Sigmoid colon (tissue), 7 donors: Measurements from ENCODE around the gene GCH1. TPM values are rescaled to one million over a fixed set of nuclear protein-coding genes. Genes with fewer than 3 reads are reported as not detected.
A peak's percentile ranks its signal among the peaks of the same experiment; 100 is the strongest.
"Not testable (repeated sequence)": the region's sequence is repeated elsewhere in the genome, so short reads cannot be mapped to it uniquely, and the experiment has no call there.

Source experiments
- DNase-seq: peaks from one replicate; pipeline ENCODE4 v3.0.0-alpha.2; 2019
- H3K27ac ChIP-seq, 4 donors: fragments of 200-600 bp; sonication (generic); one replicate each; pipeline ENCODE4 v1.5.1; 2016 to 2019; ENCODE audit warnings: mild to moderate bottlenecking in 1 of 4
- H3K27me3 ChIP-seq, 3 donors: fragments of 200-600 bp; sonication (generic); one replicate each; pipeline ENCODE4 v1.5.1; 2019; ENCODE audit warnings: mild to moderate bottlenecking in 1 of 3
- H3K36me3 ChIP-seq, 4 donors: fragments of 200-600 bp; sonication (generic); one replicate each; pipeline ENCODE4 v1.5.1; 2016 to 2019
- H3K4me1 ChIP-seq, 4 donors: fragments of 200-600 bp; sonication (generic); one replicate each; pipeline ENCODE4 v1.5.1; 2017 to 2019
- H3K4me3 ChIP-seq, 4 donors: fragments of 200-600 bp; sonication (generic); one replicate each; pipeline ENCODE4 v1.5.1; 2017 to 2019; ENCODE audit warnings: mild to moderate bottlenecking in 2 of 4, moderate library complexity in 1 of 4
- H3K9me3 ChIP-seq, 4 donors: fragments of 200-600 bp in 3 of 4; sonication (generic) in 3 of 4; one replicate each; pipeline versions ENCODE4 v1.5.1 to v1.6.1; 2013 to 2019
- EP300 ChIP-seq, 4 donors: sonication (generic); formaldehyde crosslinking; IDR thresholded peaks; one replicate each; pipeline ENCODE4 v1.6.1; 2017; ENCODE audit warnings: antibody characterized with exemption in 4 of 4
- POLR2A ChIP-seq, 2 donors: fragments of 450-650 bp; IDR thresholded peaks; one replicate each; pipeline ENCODE4 v1.6.1; 2016; ENCODE audit warnings: antibody characterized with exemption in 2 of 2, mild to moderate bottlenecking in 2 of 2, moderate library complexity in 2 of 2
- POLR2AphosphoS5 ChIP-seq, 4 donors: sonication (generic); formaldehyde crosslinking; IDR thresholded peaks; one replicate each; pipeline ENCODE4 v1.6.1; 2017; ENCODE audit warnings: antibody characterized with exemption in 4 of 4
- WGBS, 2 donors: extraction: QIAGEN DNeasy Blood & Tissue Kit; methylation state at CpG; one replicate each; pipeline ENCODE4 v1.1.7; 2013; 5-methylcytosine and 5-hydroxymethylcytosine counted together
- intact Hi-C: fragments of 100-400 bp; cut with DNase I; formaldehyde crosslinking; loops from one replicate; pipeline ENCODE4 v1.15.1; 2023
- polyA plus RNA-seq, 3 donors: library from polyadenylated mRNA; stranded (reverse); fragments of 200-250 nt; gene quantifications; one replicate each; pipeline ENCODE4 v1.2.3, GENCODE V29; 2013
- total RNA-seq, 4 donors: library from RNA; depleted of rRNA; stranded (reverse); fragments of >200 nt; gene quantifications; one replicate each; pipeline ENCODE4 v1.1.0, GENCODE V29; 2016
- TF ChIP-seq, protein P1 (sequence below), 4 experiments: fragments of 450-650 bp in 3 of 4; fragments of 200-600 bp in 1 of 4; IDR thresholded peaks; one replicate each; pipeline ENCODE4 v1.5.1; 2016 to 2019; ENCODE audit warnings: antibody characterized with exemption in 4 of 4, mild to moderate bottlenecking in 3 of 4, moderate library complexity in 2 of 4
- donor health status: healthy with polysubstance abuse.
- donor health status: Bipolar disorder and iron deficiency.
- donor health status: healthy.

The GCH1 gene
- total and polyA plus RNA-seq, 7 donors: 3.2 to 46.2 (median 8.1) TPM

DNA sequence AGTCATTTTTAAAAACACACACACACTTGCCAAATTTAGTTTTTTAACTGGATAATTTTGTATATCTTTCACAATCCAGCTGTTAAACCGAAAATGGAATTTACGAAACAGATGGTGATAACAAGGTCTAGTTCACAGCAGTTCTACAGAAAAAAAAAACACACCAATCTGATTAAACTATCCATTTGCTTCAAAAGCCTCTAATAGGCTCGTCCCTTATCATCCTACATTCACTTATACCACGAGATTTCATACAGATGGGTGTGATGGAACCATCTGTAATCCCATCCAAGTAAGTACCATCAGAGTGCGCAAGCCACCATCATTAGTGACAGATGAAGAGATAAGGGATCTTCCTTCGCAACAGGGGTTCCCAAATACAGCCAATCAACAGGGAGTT is 20.1 kb downstream of the GCH1 start:
- intact Hi-C loops: no loop called here
- Histone ChIP-seq H3K4me1 (peaks cover 0 to 4% (median 0%) of the 10 kb centered on the region in 4 donors), H3K27ac (peak overlapping the region; percentile 60 to 72 (median 66)), H3K4me3 (no peak overlapping the region), H3K27me3 (no peaks in the 10 kb centered on the region), H3K36me3 (no peaks in the 10 kb centered on the region), H3K9me3 (no peaks in the 10 kb centered on the region)
- TF ChIP-seq EP300 (IDR thresholded peaks at IDR 0.05) (no peak), POLR2AphosphoS5 (IDR thresholded peaks at IDR 0.05) (no peak), POLR2A (IDR thresholded peaks at IDR 0.05) (no peak)
- TF ChIP-seq, protein P1, sequence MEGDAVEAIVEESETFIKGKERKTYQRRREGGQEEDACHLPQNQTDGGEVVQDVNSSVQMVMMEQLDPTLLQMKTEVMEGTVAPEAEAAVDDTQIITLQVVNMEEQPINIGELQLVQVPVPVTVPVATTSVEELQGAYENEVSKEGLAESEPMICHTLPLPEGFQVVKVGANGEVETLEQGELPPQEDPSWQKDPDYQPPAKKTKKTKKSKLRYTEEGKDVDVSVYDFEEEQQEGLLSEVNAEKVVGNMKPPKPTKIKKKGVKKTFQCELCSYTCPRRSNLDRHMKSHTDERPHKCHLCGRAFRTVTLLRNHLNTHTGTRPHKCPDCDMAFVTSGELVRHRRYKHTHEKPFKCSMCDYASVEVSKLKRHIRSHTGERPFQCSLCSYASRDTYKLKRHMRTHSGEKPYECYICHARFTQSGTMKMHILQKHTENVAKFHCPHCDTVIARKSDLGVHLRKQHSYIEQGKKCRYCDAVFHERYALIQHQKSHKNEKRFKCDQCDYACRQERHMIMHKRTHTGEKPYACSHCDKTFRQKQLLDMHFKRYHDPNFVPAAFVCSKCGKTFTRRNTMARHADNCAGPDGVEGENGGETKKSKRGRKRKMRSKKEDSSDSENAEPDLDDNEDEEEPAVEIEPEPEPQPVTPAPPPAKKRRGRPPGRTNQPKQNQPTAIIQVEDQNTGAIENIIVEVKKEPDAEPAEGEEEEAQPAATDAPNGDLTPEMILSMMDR (IDR thresholded peaks at IDR 0.05): no peak
- DNase-seq: no peak
- 56 to 81% methylated on average over 6 of the region's 6 CpGs for WGBS, 2 donors

DNA sequence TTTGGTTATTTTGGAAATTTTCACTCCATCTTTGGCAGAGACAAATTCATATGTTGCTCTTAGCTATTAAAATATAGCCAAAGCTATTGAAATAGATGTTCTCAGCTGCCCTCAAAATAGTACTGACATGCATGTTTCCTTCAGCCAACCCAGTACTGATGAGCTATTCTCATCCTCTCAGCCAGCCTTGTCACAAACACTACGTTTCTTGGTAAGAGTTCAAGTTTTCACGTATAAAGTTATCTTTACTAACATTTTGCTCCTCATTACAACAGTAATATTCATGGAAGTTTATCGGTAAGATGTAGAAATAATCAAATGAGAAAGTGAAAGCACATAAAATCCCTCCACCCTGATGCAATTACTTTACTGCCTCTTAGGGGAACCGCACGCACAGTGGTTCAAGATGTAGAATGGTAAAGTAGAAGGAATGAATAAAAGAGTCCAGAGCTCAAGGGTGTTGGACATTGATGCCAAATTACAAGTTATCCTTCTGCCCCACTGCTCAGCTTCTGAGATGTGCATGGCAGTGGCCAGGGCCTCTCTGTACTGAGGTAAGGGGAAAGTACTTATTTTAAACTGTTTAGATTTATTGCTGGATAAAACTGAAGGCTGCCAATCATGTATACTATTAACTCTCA is 20.7 kb downstream of the GCH1 start:
- Histone ChIP-seq H3K36me3 (no peaks in the 10 kb centered on the region), H3K4me1 (peaks cover 0 to 4% (median 0%) of the 10 kb centered on the region in 4 donors), H3K27me3 (no peaks in the 10 kb centered on the region), H3K27ac (peak overlapping the region; percentile 60 to 72 (median 66)), H3K4me3 (peak overlapping the region; percentile 24 to 39 (median 31)), H3K9me3 (no peaks in the 10 kb centered on the region)
- intact Hi-C loops: no loop called here
- DNase-seq: no peak
- 0 to 5% methylated on average over 5 of the region's 5 CpGs for WGBS, 2 donors
- TF ChIP-seq EP300 (IDR thresholded peaks at IDR 0.05) (no peak), POLR2AphosphoS5 (IDR thresholded peaks at IDR 0.05) (peak in 1 of 4 donors; percentile 9)

DNA sequence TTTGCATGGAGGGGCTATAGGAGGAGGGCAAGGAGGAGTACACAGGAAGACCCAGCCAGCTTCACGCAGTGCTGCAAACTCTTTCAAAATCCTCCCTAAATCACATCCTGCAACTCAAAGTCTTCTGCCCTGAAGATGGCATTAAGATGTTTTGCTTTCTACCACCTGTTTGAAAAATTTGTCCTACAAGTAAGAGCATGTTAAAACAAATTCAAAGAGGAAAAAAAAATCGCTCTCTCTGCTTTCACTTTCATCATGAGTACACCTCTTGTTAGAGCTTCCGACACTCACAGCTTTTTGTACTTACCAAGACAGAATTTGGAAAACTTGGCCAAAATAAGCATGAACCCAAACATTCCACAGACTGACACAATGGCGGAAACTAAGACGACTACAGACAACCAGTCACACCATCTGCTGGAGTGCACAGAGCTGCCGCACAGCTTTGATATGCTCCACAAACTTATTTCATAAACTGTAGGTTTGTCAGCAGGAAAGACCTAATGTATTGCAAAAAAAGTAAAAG is 21.3 kb downstream of the GCH1 start:
- no peak for DNase-seq
- TF ChIP-seq POLR2AphosphoS5 (IDR thresholded peaks at IDR 0.05) (no peak), POLR2A (IDR thresholded peaks at IDR 0.05) (no peak), EP300 (IDR thresholded peaks at IDR 0.05) (no peak)
- TF ChIP-seq, protein P1 (IDR thresholded peaks at IDR 0.05): no peak
- Histone ChIP-seq H3K36me3 (no peaks in the 10 kb centered on the region), H3K9me3 (no peaks in the 10 kb centered on the region), H3K4me1 (peaks cover 0 to 4% (median 0%) of the 10 kb centered on the region in 4 donors), H3K4me3 (peak overlapping the region; percentile 24 to 39 (median 31)), H3K27me3 (no peaks in the 10 kb centered on the region), H3K27ac (peak overlapping the region; percentile 60 to 72 (median 66))
- WGBS, 2 donors: 0 to 5% methylated on average over 6 of the region's 6 CpGs
- intact Hi-C loops: no loop called here

DNA sequence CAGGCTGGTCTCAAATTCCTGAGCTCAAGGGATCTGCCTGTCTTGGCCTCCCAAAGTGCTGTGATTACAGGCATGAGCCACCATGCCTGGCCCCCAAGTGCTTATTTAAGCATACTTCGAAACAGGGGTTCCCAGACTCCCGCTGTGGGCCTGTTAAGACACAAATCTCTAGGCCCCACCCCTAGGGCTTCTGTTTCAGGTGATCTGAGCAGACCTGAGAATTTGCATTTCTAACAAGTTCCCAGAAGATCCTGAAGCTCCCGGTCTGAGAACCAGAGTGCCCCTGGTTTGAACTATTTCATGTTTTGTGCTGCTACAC is 25.0 kb downstream of the GCH1 start:
- H3K36me3 ChIP-seq: no peaks in the 10 kb centered on the region
- no peaks in the 10 kb centered on the region for H3K27me3 ChIP-seq
- TF ChIP-seq POLR2AphosphoS5 (IDR thresholded peaks at IDR 0.05) (no peak), EP300 (IDR thresholded peaks at IDR 0.05) (no peak), POLR2A (IDR thresholded peaks at IDR 0.05) (no peak)
- TF ChIP-seq, protein P1 (IDR thresholded peaks at IDR 0.05): no peak
- H3K4me1 ChIP-seq: peaks cover 0 to 4% (median 0%) of the 10 kb centered on the region in 4 donors
- WGBS, 2 donors: 85% methylated on average over 3 of the region's 3 CpGs
- H3K9me3 ChIP-seq: no peaks in the 10 kb centered on the region
- intact Hi-C loops: no loop called here
- no peak overlapping the region for H3K27ac ChIP-seq
- DNase-seq: no peak
- no peak overlapping the region for H3K4me3 ChIP-seq

DNA sequence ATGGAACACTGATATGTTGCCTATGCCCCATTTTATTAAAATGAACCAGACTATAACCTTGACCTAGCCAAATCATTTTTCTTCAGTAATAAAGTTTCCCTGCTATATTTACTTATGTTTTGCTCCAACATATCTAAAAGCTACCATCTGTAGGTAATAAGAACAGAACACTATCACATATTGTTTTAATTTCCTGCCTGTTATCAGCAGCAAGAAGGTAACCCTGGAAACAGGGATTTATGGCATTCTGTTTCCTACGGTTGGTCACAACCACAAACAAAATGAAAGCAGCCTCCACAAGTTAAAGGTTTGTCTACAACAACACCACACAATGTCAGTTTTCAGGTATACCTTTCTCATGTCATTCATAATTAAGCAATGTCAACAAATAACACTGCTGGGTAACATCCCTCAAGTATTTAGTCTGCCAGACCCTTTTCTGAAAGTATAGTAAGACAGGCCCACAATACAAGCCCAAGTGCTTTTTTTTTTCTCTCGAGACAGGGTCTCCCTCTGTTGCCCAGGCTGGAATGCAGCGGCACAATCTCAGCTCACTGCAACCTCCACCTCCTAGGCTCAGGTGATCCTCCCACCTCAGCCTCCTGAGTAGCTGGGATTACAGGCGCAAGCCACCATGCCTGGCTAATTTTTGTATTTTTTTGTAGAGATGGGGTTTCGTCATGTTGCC is 25.5 kb downstream of the GCH1 start:
- Histone ChIP-seq H3K9me3 (no peaks in the 10 kb centered on the region), H3K27me3 (no peaks in the 10 kb centered on the region), H3K4me1 (peaks cover 0 to 1% (median 0%) of the 10 kb centered on the region in 4 donors), H3K36me3 (no peaks in the 10 kb centered on the region), H3K27ac (no peak overlapping the region), H3K4me3 (no peak overlapping the region)
- DNase-seq: no peak
- intact Hi-C loops: no loop called here
- TF ChIP-seq EP300 (IDR thresholded peaks at IDR 0.05) (no peak), POLR2AphosphoS5 (IDR thresholded peaks at IDR 0.05) (no peak), POLR2A (IDR thresholded peaks at IDR 0.05) (no peak)
- TF ChIP-seq, protein P1 (IDR thresholded peaks at IDR 0.05): no peak
- WGBS, 2 donors: 54 to 67% methylated on average over 5 of the region's 5 CpGs

DNA sequence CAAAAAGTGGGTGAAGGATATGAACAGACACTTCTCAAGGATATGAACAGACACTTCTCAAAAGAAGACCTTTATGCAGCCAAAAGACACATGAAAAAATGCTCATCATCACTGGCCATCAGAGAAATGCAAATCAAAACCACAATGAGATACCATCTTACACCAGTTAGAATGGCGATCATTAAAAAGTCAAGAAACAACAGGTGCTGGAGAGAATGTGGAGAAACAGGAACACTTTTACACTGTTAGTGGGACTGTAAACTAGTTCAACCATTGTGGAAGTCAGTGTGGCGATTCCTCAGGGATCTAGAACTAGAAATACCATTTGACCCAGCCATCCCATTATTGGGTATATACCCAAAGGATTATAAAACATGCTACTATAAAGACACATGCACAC is 27.0 kb downstream of the GCH1 start:
- 90 to 100% methylated on average over 1 to 2 of the region's 2 CpGs for WGBS, 2 donors
- DNase-seq, intact Hi-C loops, H3K9me3 ChIP-seq, H3K4me1 ChIP-seq, H3K4me3 ChIP-seq, H3K36me3 ChIP-seq, H3K27ac ChIP-seq, H3K27me3 ChIP-seq: not testable (repeated sequence)

DNA sequence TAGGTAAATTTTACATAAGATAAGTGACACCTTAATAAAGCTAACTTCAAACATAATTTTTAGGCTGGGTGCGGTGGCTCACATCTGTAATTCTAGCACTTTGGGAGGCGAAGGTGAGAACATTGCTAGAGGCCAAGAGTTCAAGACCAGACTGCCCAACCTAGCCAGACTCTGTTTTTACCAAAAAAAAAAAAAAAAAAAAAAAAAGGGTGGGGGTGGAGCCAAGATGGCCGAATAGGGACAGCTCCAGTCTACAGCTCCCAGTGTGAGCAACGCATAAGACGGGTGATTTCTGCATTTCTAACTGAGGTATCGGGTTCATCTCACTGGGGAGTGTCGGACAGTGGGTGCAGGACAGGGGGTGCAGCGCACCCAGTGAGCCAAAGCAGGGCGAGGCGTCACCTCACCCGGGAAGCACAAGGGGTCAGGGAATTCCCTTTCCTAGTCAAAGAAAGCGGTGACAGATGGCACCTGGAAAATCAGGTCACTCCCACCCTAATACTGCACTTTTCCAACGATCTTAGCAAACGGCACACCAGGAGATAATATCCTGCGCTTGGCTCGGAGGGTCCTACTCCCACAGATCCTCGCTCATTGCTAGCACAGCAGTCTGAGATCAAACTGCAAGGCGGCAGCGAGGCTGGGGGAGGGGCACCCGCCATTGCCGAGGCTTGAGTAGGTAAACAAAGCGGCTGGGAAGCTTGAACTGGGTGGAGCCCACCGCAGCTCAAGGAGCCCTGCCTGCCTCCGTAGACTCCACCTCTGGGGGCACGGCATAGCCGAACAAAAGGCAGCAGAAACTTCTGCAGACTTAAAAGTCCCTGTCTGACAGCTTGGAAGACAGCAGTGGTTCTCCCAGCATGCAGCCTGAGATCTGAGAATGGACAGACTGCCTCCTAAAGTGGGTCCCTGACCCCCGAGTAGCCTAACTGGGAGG is 32.2 kb downstream of the GCH1 start:
- H3K4me1 ChIP-seq, H3K36me3 ChIP-seq, intact Hi-C loops, H3K9me3 ChIP-seq, DNase-seq, H3K27me3 ChIP-seq: not testable (repeated sequence)
- Histone ChIP-seq H3K27ac (peak overlapping the region in 2 of 4 donors; percentile 42 to 45), H3K4me3 (peak overlapping the region; percentile 10 to 48 (median 36))
- WGBS, 2 donors: 12 to 66% methylated on average over 27 of the region's 27 CpGs
